Body of pancreas (tissue), 4 donors: ENCODE results near the gene CSF2.

Source experiments
- POLR2A ChIP-seq, 3 donors: fragments of 450-650 bp; IDR thresholded peaks; one replicate each; pipeline ENCODE4 v1.6.1; 2016; ENCODE audit warnings: antibody characterized with exemption in 3 of 3, mild to moderate bottlenecking in 2 of 3
- TF ChIP-seq, protein P1 (sequence below), 7 experiments: fragments of 450-650 bp in 4 of 7; fragments of 200-600 bp in 3 of 7; sonication (generic) in 3 of 7; IDR thresholded peaks; one replicate each; pipeline ENCODE4 v1.5.1; 2016 to 2019; ENCODE audit warnings: antibody characterized with exemption in 7 of 7

DNA sequence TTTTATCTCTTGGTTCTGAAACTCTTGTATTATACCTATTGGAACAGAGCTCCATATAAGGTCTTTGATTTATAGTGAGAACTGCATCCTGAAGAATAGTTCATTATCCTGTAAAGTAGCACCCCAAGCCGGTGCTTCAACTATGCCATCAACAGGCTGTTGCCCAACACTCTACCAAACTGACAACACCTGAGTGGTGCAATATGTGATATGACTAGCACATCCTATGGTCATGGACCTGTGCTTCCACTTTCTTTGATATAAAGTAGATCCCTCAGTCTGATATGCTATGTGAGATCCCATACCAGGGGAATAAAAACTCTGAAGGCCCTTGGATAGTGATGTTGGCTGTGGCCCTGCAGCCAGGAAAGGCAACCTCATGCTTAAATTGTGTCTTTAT lies 15.8 kb downstream of the CSF2 start:
- TF ChIP-seq POLR2A (IDR thresholded peaks at IDR 0.05): no peak
- TF ChIP-seq, protein P1, sequence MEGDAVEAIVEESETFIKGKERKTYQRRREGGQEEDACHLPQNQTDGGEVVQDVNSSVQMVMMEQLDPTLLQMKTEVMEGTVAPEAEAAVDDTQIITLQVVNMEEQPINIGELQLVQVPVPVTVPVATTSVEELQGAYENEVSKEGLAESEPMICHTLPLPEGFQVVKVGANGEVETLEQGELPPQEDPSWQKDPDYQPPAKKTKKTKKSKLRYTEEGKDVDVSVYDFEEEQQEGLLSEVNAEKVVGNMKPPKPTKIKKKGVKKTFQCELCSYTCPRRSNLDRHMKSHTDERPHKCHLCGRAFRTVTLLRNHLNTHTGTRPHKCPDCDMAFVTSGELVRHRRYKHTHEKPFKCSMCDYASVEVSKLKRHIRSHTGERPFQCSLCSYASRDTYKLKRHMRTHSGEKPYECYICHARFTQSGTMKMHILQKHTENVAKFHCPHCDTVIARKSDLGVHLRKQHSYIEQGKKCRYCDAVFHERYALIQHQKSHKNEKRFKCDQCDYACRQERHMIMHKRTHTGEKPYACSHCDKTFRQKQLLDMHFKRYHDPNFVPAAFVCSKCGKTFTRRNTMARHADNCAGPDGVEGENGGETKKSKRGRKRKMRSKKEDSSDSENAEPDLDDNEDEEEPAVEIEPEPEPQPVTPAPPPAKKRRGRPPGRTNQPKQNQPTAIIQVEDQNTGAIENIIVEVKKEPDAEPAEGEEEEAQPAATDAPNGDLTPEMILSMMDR (IDR thresholded peaks at IDR 0.05): no peak
